Endothelial cell (in vitro differentiated cells): ENCODE measurements around the gene RND2. TPM values are rescaled to one million over a fixed set of nuclear protein-coding genes. Genes with fewer than 3 reads are reported as not detected.

Experiments
- DNase-seq: peaks from one replicate; pipeline ENCODE4 v3.0.0; 2021; ENCODE audit warnings: low spot score
- H3K27ac Mint-ChIP-seq: one replicate; pipeline ENCODE4 v1.8.0; 2021; ENCODE audit warnings: mixed read lengths, inconsistent platforms; ENCODE audit not compliant: unreplicated experiment
- H3K27me3 Mint-ChIP-seq: one replicate; pipeline ENCODE4 v1.8.0; 2021; ENCODE audit warnings: mild to moderate bottlenecking, moderate library complexity, mixed read lengths, inconsistent platforms; ENCODE audit not compliant: unreplicated experiment
- H3K36me3 Mint-ChIP-seq: one replicate; pipeline ENCODE4 v1.8.0; 2021; ENCODE audit warnings: mild to moderate bottlenecking, low read depth, mixed read lengths, inconsistent platforms; ENCODE audit not compliant: unreplicated experiment
- H3K4me1 Mint-ChIP-seq: one replicate; pipeline ENCODE4 v1.8.0; 2021; ENCODE audit warnings: mild to moderate bottlenecking, mixed read lengths, inconsistent platforms; ENCODE audit not compliant: unreplicated experiment
- H3K4me3 Mint-ChIP-seq: one replicate; pipeline ENCODE4 v1.8.0; 2021; ENCODE audit warnings: mild to moderate bottlenecking, mixed read lengths, inconsistent platforms; ENCODE audit not compliant: unreplicated experiment
- H3K9me3 Mint-ChIP-seq: one replicate; pipeline ENCODE4 v1.8.0; 2021; ENCODE audit warnings: mixed read lengths, inconsistent platforms; ENCODE audit not compliant: unreplicated experiment
- total RNA-seq: library from RNA; stranded (reverse); fragmentation: NEBNext Ultra II Directional; extraction: Animal tissue kit (Norgen Biotek cat#: 25700); gene quantifications from one replicate; pipeline ENCODE4 v1.2.1, GENCODE V29; 2021; ENCODE audit not compliant: unreplicated experiment
- TF ChIP-seq, protein P1 (sequence below): fragments of 200-600 bp; sonication (generic); IDR thresholded peaks from one replicate; pipeline ENCODE4 v1.5.0; 2021; ENCODE audit warnings: antibody characterized with exemption; ENCODE audit not compliant: unreplicated experiment

Gene RND2
- total RNA-seq, 1 donor from 2014 or later, result 5.9 TPM

- peak; percentile 42 for DNase-seq
- Mint-ChIP-seq H3K4me3 (peak overlapping the region; percentile 96), H3K36me3 (peaks cover 19% of the 10 kb centered on the region), H3K9me3 (no peaks in the 10 kb centered on the region), H3K27me3 (peaks cover 15% of the 10 kb centered on the region), H3K27ac (peak overlapping the region; percentile 97), H3K4me1 (peaks cover 45% of the 10 kb centered on the region)
- TF ChIP-seq, protein P1, sequence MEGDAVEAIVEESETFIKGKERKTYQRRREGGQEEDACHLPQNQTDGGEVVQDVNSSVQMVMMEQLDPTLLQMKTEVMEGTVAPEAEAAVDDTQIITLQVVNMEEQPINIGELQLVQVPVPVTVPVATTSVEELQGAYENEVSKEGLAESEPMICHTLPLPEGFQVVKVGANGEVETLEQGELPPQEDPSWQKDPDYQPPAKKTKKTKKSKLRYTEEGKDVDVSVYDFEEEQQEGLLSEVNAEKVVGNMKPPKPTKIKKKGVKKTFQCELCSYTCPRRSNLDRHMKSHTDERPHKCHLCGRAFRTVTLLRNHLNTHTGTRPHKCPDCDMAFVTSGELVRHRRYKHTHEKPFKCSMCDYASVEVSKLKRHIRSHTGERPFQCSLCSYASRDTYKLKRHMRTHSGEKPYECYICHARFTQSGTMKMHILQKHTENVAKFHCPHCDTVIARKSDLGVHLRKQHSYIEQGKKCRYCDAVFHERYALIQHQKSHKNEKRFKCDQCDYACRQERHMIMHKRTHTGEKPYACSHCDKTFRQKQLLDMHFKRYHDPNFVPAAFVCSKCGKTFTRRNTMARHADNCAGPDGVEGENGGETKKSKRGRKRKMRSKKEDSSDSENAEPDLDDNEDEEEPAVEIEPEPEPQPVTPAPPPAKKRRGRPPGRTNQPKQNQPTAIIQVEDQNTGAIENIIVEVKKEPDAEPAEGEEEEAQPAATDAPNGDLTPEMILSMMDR, result no peak
These were observed 4.9 kb upstream of the RND2 start for GRCh38 chr17:43020030-43020621.

- peaks cover 36% of the 10 kb centered on the region for H3K4me1 Mint-ChIP-seq
These were observed 4.0 kb upstream of the RND2 start for GRCh38 chr17:43020789-43021740.

GRCh38 chr17:43021741-43022512, 3.1 kb upstream of the RND2 start, which contains the start of gene VAT1:
Gene VAT1, minus strand, starts transcription at chr17:43022385. Its CDS starts 63 bp downstream, at chr17:43022322.
- peaks cover 11% of the 10 kb centered on the region for H3K27me3 Mint-ChIP-seq
- TF ChIP-seq, protein P1, result no peak
- peak; percentile 83 for DNase-seq
- H3K4me3 Mint-ChIP-seq, result peak within 1 kb of the TSS; percentile 96
- peaks cover 15% of the 10 kb centered on the region for H3K36me3 Mint-ChIP-seq
- H3K9me3 Mint-ChIP-seq, result no peaks in the 10 kb centered on the region
- H3K27ac Mint-ChIP-seq, result peak within 1 kb of the TSS; percentile 96
- H3K4me1 Mint-ChIP-seq, result peaks cover 32% of the 10 kb centered on the region

More at GRCh38 chr17:43020789-43021740, 4.0 kb upstream of the RND2 start:
- TF ChIP-seq, protein P1, result no peak
- H3K27ac Mint-ChIP-seq, result peak overlapping the region; percentile 97
- peak overlapping the region; percentile 96 for H3K4me3 Mint-ChIP-seq
- H3K27me3 Mint-ChIP-seq, result peaks cover 14% of the 10 kb centered on the region
- peaks cover 15% of the 10 kb centered on the region for H3K36me3 Mint-ChIP-seq
- H3K9me3 Mint-ChIP-seq, result no peaks in the 10 kb centered on the region
- DNase-seq, result peak; percentile 56

GRCh38 chr17:43025290-43025657, 243 bp downstream of the RND2 start:
- Mint-ChIP-seq H3K27me3 (peaks cover 13% of the 10 kb centered on the region), H3K9me3 (no peaks in the 10 kb centered on the region), H3K4me3 (peak overlapping the region; percentile 91)

More at GRCh38 chr17:43025290-43025657, 243 bp downstream of the RND2 start:
- peaks cover 4% of the 10 kb centered on the region for H3K36me3 Mint-ChIP-seq
- peaks cover 7% of the 10 kb centered on the region for H3K4me1 Mint-ChIP-seq
- DNase-seq, result no peak
- peak overlapping the region; percentile 42 for H3K27ac Mint-ChIP-seq
- TF ChIP-seq, protein P1, result no peak
